ENCODE results near the gene GRM5. TPM values are rescaled to one million over a fixed set of nuclear protein-coding genes. Genes with fewer than 3 reads are reported as not detected.

The GRM5 gene
- total RNA-seq, 1 experiment from 2014 or later, result not detected

DNA sequence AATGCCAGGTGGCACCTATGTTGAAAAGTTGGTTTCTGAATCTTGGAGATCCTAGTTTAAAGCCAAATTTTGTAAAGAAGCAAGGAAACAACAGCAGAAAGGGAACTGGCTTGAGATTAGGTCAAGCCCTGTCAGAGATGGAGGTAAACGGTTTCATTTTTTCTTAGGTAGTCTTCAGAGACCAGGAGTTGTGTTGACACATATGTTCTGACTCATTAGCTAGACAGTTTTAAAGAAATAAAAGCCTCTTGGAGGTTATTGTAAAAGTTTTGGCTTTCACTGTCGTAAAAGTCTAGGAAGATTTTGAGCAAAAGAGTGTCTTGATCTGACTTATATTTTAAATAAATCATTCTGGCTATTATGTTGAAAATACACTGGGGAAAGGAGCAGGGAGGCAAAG, 576.8 kb downstream of the GRM5 start:
- Histone ChIP-seq H3K79me2 (ENCODE audit: low read depth) (no peaks in the 10 kb centered on the region), H3K9me3 (ENCODE audit: insufficient read depth, low read depth) (no peaks in the 10 kb centered on the region), H3K4me1 (replicated peaks; ENCODE audit: insufficient read depth) (no peaks in the 10 kb centered on the region), H2AFZ (peak overlapping the region; percentile 48; the same call in 1 of the 2 replicates), H3K27me3 (ENCODE audit: insufficient read depth, low read depth) (no peaks in the 10 kb centered on the region), H3K9me2 (ENCODE audit: insufficient read depth) (no peaks in the 10 kb centered on the region), H4K20me1 (ENCODE audit: insufficient read depth) (no peaks in the 10 kb centered on the region), H3K4me3 (no peak overlapping the region), H3K36me3 (ENCODE audit: low read depth) (no peaks in the 10 kb centered on the region), H3K27ac (no peak overlapping the region), H3K4me2 (no peak overlapping the region), H3F3A (ENCODE audit: insufficient read depth, low read depth) (no peaks in the 10 kb centered on the region)
- intact Hi-C loops (cut with micrococcal nuclease; ENCODE audit: unreplicated experiment), result loop anchor here (5.0 kb wide), 1 partner anchor 152 kb away; the partner anchor contains the start of gene CTSC
- CTCF ChIA-PET, result no interaction called here
- POLR2A ChIA-PET (ENCODE audit: unreplicated experiment), result no interaction called here
- no peak for TF ChIP-seq EZH2 (IDR thresholded peaks at IDR 0.05; ENCODE audit: low read depth)
- TF ChIP-seq, protein P1, sequence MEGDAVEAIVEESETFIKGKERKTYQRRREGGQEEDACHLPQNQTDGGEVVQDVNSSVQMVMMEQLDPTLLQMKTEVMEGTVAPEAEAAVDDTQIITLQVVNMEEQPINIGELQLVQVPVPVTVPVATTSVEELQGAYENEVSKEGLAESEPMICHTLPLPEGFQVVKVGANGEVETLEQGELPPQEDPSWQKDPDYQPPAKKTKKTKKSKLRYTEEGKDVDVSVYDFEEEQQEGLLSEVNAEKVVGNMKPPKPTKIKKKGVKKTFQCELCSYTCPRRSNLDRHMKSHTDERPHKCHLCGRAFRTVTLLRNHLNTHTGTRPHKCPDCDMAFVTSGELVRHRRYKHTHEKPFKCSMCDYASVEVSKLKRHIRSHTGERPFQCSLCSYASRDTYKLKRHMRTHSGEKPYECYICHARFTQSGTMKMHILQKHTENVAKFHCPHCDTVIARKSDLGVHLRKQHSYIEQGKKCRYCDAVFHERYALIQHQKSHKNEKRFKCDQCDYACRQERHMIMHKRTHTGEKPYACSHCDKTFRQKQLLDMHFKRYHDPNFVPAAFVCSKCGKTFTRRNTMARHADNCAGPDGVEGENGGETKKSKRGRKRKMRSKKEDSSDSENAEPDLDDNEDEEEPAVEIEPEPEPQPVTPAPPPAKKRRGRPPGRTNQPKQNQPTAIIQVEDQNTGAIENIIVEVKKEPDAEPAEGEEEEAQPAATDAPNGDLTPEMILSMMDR (conservative IDR thresholded peaks at IDR 0.05), result no peak
- no TSS peak for BruUV-seq (replicated peaks)
- no peak for DNase-seq

DNA sequence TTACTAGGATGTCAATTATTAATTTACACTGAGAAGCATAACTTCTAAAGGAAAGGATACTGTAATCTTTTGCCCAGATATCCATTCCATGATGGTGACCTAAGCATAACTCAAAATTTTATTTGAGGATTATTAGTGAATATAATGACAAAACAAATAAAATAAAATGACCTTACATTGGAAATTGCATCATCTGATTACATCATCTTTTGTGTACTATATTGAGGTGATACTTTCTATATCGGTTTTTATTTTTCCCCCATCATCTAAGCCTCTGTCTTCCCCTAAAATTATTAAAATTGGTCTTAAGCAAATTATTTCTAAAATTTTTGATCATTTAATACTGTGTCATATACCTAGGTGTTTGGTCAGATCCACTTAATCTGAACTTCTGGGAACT, 578.1 kb downstream of the GRM5 start:
- Histone ChIP-seq H3K27me3 (ENCODE audit: insufficient read depth, low read depth) (no peaks in the 10 kb centered on the region), H3K79me2 (ENCODE audit: low read depth) (no peaks in the 10 kb centered on the region), H3F3A (ENCODE audit: insufficient read depth, low read depth) (no peaks in the 10 kb centered on the region), H3K4me2 (no peak overlapping the region), H3K9me2 (ENCODE audit: insufficient read depth) (no peaks in the 10 kb centered on the region), H3K9me3 (ENCODE audit: insufficient read depth, low read depth) (no peaks in the 10 kb centered on the region), H3K36me3 (ENCODE audit: low read depth) (no peaks in the 10 kb centered on the region), H2AFZ (no peak overlapping the region), H3K27ac (no peak overlapping the region), H3K4me3 (no peak overlapping the region), H3K4me1 (replicated peaks; ENCODE audit: insufficient read depth) (no peaks in the 10 kb centered on the region), H4K20me1 (ENCODE audit: insufficient read depth) (no peaks in the 10 kb centered on the region)
- ChIA-PET CTCF (no interaction called here), POLR2A (ENCODE audit: unreplicated experiment) (no interaction called here)
- TF ChIP-seq, protein P1 (conservative IDR thresholded peaks at IDR 0.05), result no peak
- no peak for TF ChIP-seq EZH2 (IDR thresholded peaks at IDR 0.05; ENCODE audit: low read depth)
- no peak for DNase-seq
- intact Hi-C loops (cut with micrococcal nuclease; ENCODE audit: unreplicated experiment), result loop anchor here (5.0 kb wide), 1 partner anchor 150 kb away; the partner anchor contains the start of gene CTSC
- BruUV-seq (replicated peaks), result no TSS peak

DNA sequence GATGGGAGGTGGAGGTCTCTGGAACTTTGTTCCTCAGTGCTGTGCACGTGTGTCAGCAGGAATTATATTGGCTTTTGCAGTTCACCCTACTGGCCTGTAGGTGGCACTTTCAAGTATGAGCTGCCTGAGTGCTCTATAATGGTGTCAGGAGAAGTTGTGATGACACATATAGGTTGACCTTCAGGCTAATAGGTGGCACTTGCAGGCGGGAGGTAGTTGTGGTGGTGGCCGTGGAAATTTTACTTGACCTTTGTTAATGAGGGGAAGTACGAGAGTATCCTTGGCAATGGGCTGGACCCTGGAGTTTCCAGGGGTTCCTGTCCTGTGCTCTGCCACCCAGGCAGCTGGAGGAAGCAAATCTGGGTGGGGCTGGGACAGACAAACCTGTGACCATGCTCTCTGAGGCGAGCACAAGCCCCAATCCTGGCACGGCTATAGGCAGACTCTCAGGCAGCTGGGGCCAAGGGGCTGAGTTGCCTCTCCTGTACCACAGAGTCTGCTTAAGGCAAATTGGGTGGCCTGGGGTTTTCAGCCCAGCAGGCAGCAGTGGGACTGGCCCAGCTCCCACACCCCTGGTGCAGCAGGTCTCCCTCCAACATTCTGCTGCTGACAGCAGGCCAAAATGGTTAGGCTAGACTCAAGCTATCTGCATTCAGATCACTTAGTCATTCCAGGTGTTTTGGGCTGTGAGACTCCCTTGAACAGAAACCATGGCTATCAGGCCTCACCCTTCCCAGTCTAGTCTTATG, 580.7 kb downstream of the GRM5 start:
- H3K9me2 ChIP-seq (ENCODE audit: insufficient read depth), result no peaks in the 10 kb centered on the region
- H3K27ac ChIP-seq, result no peak overlapping the region
- CTCF ChIA-PET, result interaction anchor here (0.6 to 0.8 kb wide), 4 partner anchors 23 to 307 kb away, joined by 3 to 5 read pairs (median 4); no protein-coding TSS in a partner anchor
- H3K9me3 ChIP-seq (ENCODE audit: insufficient read depth, low read depth), result no peaks in the 10 kb centered on the region
- no peak overlapping the region for H2AFZ ChIP-seq
- POLR2A ChIA-PET (ENCODE audit: unreplicated experiment), result no interaction called here
- intact Hi-C loops (cut with micrococcal nuclease; ENCODE audit: unreplicated experiment), result loop anchor here (5.0 kb wide), 2 partner anchors 83 to 148 kb away; partner anchors contain the start of gene CTSC
- H3F3A ChIP-seq (ENCODE audit: insufficient read depth, low read depth), result no peaks in the 10 kb centered on the region
- H3K4me2 ChIP-seq, result no peak overlapping the region
- H3K79me2 ChIP-seq (ENCODE audit: low read depth), result no peaks in the 10 kb centered on the region
- H3K27me3 ChIP-seq (ENCODE audit: insufficient read depth, low read depth), result no peaks in the 10 kb centered on the region
- H3K4me1 ChIP-seq (replicated peaks; ENCODE audit: insufficient read depth), result no peaks in the 10 kb centered on the region
- H3K36me3 ChIP-seq (ENCODE audit: low read depth), result no peaks in the 10 kb centered on the region
- DNase-seq, result peak; percentile 49 to 63
- no TSS peak for BruUV-seq (replicated peaks)
- TF ChIP-seq, protein P1 (conservative IDR thresholded peaks at IDR 0.05), result peak; percentile 90
- no peak for TF ChIP-seq EZH2 (IDR thresholded peaks at IDR 0.05; ENCODE audit: low read depth)
- no peaks in the 10 kb centered on the region for H4K20me1 ChIP-seq (ENCODE audit: insufficient read depth)
- H3K4me3 ChIP-seq, result no peak overlapping the region

Data from PC-9 (cell line).